GM18909 (cell line): ENCODE data around the gene KCNMB1.
"Not testable (repeated sequence)": the region's sequence is repeated elsewhere in the genome, so short reads cannot be mapped to it uniquely, and the experiment has no call there.

Source experiments
- ATAC-seq: cut with Tn5 transposase; IDR thresholded peaks from one replicate; pipeline ENCODE4 v1.9.1; 2021; ENCODE audit warnings: mild to moderate bottlenecking; ENCODE audit not compliant: unreplicated experiment, poor library complexity

Gene KCNMB1

DNA sequence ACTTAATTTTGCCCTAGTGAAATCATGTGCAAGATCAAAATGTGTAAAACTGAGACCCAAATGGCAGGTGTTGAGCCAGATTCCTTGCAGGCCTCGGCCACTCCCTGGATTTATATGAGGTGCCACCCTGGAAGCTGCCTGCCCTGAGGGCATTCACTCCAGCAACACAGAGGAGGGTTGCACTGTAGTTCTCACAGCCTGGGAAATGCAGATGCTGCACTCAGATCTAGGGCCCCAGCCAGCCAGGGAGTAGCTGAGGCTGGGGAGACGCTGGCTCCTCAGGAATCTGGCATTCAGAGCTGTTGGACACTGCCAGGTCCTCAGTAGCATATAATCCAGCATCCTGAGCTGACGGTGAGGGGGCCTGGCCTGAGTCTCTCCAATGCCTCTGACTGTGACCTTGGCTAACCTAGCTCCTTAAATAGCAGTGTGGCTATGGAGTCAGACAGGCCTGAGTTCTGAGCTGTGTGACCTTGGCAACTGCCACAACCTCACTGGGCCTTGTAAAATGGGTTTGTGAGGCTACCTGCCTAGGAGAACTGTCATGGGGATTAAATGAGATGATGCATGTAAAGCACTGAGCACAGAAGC is 8.7 kb downstream of the KCNMB1 start:
- ATAC-seq: no peak

DNA sequence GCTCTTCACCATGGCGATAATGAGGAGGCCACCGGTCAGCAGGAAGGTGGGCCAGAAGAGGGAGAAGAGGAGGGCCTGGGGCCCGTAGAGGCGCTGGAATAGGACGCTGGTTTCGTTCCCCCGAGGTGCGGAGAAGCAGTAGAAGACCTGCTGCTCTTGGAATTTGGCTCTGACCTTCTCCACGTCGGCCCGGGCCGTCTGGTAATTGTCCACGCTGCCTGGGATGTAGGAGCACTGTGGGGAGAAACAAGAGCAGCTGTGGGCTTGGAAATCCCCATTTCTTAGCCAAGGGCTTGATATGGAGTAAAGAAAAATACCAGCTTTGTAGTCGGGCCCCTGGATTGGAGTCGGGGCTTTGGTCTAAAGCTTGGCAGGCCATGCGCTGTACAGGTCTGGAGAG is 10.4 kb downstream of the KCNMB1 start:
- ATAC-seq: no peak

GRCh38 chr5:170377027-170377426 is 12.1 kb downstream of the KCNMB1 start:
- no peak for ATAC-seq

- not testable (repeated sequence) for ATAC-seq
Observed at GRCh38 chr5:170376526-170376925, 12.6 kb downstream of the KCNMB1 start.

DNA sequence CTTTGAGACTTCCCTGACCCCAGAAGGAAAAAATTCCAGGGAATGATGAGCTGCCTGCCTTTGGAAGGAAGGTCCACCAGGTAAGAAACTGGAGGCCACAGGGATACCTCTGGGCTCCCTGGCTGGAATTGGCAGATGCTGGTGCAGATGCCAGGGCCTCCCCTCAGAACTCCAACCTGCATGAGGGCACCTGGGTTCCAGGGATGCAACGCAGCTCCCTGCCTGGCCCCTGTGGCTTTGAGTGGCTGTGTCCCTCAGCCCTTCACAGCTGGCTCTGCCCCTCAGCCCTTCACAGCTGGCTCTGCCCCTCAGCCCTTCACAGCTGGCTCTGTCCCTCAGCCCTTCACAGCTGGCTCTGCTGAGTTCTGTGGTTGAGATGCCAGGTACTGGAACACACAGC is 13.9 kb downstream of the KCNMB1 start:
- no peak for ATAC-seq

- ATAC-seq: no peak
Observed at GRCh38 chr5:170372971-170373370, 16.2 kb downstream of the KCNMB1 start.

DNA sequence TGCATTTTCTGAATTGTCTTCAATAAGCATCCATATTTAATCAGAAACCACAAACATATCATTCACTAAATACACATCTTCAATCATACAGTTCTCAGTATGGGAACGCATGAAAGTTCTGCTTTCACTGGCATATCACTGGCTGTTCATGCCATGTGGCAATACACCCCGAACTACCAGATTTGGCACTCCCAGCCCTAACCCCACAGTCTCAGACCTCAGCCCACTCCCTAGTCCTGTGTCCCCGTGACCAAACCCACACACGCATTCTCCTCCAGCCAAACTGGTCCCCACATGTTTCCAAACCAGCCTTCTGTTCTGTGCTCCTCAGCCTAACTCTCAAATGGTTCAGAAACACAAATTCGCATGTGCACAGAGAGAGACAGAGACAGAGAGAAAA is 20.6 kb downstream of the KCNMB1 start:
- ATAC-seq: no peak

- ATAC-seq: no peak
Observed at GRCh38 chr5:170366276-170366675, 22.9 kb downstream of the KCNMB1 start.

DNA sequence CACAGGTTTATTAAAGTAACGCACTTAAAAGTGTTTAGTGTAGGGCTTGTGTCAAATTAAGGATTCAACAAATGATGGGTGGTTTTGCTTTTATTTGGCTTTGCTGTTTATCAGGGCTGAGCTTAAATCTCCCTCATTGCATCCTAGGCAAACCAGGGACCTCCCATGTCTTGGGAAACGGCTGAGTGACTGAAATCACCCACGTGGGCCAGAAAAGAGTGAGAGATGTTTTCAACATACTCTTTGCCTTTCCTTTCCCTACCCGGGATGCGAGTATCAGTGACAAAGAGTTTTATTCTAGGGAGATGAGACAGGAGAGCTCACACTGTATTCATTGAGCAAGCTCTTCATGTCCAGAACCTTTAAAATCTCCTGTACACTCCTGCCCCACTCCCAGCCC is 23.3 kb downstream of the KCNMB1 start:
- no peak for ATAC-seq

GRCh38 chr5:170365011-170365410 is 24.2 kb downstream of the KCNMB1 start:
- no peak for ATAC-seq

DNA sequence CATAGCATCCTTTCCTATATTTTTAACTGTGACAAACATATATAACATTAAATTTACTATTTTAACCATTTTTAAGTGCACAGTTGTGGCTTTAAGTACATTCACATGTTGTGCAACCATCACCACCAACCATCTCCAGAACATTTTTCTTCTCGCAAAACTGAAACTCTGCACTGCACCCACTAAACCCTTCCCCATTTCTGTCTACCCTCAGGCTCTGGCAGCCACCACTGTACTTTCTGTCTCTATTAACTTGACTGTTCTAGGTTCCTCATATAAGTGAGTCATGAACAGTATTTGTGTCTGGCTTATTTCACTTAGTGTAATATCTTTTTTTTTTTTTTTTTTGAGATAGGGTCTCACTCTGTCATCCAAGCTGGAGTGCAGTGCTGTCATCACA is 25.5 kb downstream of the KCNMB1 start:
- ATAC-seq: no peak

GRCh38 chr5:170362656-170363055 is 26.5 kb downstream of the KCNMB1 start:
- no peak for ATAC-seq

DNA sequence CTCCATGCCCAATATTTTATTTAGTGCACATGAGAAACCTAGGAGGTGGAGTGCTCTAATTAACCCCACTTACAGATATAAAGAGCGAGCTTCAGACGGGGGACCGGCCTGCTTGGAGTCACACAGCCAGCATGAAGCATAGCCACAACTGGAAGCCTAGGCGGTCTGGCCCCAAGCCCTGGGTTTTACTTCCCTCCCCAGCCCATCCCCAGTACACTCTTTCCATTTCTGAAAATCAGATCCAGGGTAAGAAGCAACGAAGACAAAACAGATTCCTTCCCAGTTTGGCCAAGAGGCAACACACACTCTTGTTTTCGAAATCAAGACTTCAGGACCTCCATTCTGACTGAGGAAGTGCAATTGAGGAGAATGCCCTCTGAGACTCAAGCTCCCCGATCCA is 27.1 kb downstream of the KCNMB1 start:
- ATAC-seq: no peak

DNA sequence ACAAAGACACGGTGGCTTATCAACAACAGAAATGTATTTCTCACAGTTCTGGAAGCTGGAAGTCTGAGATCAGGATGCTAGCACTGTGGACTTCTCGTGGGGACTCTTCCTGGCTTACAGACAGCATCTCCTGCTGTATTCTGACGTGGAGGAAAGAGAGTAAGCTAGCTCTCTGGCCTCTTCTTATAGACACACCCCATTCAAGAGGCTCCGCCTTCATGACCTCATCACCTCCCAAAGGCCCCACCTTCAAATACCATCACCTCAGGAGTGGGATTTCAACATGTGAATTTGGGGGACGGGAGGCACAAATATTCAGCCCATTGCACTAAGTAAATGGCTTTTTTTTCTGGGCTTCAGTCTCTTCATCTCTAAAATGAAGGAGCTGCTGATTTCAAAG is 27.6 kb downstream of the KCNMB1 start:
- no peak for ATAC-seq

DNA sequence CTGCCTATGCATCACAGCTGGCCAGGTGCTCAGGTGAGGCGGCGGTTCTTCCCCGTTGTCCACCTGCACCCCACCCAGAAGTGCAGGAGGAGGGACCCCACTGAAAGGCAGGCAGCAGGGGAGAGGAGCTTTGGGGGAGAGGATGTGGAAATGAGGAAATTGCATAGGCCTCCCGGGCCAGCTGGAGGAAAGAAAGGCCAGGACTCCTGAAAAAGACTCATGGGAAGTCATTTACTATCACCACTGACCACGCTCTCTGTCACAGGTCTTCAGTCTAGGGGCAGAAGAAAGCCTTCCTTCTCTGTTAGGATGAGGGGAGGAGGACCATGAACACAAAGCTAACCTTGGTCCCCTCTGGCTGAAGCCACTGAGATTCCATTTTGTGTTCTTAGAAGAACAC is 28.1 kb downstream of the KCNMB1 start:
- no peak for ATAC-seq

DNA sequence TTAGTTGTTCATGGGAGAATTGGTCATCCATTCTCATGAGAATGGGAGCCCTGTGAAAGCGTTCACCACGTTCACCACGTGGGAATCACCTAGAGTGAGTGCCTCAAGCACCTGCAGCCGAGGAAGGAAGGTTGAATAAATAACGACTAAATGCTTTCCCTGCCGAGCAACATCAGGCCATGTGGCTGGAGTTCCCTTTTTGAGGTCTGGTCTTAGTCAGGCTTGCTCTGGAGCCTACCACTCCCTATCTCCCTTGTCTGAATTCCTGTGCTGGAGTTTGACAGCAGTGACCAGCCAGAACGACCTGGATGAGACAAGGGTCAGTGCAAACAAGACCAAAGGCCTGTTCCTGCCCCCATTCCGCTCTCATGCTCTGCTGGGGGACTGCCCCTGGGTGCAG is 28.5 kb downstream of the KCNMB1 start:
- no peak for ATAC-seq

DNA sequence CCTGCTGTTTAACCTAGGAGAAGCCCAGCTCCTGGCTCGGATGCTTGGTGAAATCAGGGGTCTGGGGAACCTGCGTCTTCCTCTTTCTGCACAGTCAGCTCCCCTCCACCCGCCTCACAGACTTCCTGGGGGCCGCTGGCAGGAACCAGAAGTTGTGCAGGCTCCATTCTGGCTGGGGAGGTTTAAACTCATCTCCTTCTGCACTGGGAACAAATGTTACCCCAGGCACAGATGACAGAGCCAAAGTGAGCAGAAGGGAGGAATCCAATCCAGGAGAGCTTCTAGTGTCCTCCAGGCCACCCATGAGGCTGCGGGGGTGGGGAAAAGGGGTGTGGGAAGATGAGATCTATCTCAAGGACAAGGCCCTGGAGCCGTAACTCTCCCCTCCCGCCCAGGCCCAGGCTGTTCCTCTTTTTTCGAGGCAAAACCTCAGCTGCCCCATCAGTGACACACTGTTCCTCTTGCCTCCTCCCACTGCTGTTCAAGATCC is 31.2 kb downstream of the KCNMB1 start:
- ATAC-seq: no peak

GRCh38 chr5:170355601-170356098 is 33.5 kb downstream of the KCNMB1 start:
- ATAC-seq: no peak

DNA sequence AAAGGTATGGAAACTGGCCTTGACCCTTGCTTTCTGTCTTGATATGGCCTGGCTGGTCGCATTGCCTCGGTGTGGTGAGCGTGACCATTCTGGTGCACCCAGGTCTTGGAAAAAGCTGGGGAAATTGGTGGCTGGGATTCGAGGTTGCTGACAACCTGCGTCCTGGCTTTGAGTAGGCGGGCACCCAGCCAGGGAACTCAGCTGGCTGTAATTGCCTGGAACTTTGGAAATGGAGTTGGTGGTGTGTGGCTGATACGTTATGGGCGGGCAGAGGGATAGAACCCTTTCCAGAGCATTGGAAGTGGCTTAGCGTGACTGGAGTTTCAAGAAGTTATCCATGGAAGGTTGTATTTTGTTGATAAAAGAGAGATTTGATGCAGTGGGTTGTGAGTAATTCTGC is 35.2 kb downstream of the KCNMB1 start:
- ATAC-seq: no peak

DNA sequence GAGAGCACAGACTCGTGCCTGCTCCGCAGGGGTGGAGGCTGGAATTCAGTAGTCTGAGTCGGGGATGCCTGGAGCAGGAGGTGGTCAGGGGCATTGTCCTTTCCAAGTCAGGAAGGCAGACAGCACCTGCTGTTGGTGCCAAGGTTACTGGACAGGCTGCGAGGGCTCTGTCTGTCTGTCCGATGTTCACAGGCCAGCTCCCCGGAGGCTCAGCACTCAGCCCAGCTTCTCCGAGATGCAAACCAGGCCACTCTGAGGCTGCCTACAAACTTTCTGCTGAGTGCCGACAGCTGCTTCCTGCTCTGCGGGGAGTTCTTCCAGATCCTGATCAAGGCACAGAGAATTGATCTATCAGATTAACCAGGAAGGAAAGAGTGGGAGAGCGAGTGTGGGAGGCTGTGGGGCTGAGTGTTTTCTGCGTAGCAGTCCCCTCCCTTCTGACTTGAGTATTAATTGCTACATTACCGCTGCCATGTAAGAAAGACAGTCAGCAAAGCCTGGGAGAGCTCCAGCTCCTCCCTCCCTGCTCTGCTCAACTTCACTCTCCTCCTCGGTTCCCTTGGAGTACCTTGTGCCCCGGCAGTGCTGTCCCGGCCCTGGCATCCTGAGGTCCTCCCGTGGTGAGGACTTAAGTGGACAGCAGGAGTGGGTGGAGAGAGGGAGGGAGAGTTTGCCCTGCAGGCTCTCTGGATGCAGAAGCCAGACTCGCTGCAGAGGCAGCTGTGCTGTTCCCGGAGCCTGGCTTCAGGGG is 36.0 kb downstream of the KCNMB1 start:
- ATAC-seq: no peak

DNA sequence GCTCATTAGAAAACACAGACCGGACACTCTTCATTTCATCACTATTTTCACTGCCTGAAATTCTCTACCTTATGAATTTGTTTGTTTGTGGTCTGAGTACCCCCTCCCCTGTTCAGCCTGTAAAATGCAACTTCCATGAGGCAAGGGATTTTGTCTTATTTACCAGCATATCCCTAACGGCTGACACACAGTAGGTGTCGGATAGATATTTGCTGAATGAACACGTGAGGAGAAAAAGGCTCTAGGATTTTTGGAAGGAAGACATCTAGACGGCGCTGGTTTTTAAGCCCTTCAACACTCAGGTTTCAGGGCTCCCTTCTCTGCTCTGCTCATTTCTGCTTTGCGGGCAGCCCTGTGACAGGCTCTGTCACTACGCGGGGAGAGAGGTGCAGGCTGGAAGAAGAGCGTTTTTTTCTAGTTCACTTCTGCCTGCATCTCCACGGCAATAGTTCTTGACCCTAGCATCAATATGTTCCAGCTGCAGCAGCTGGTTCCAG is 41.0 kb downstream of the KCNMB1 start:
- ATAC-seq: no peak
